ENCODE measurements around the gene CNTNAP2.

Gene CNTNAP2

GRCh38 chr7:147199868-147200267 lies 1083.3 kb downstream of the CNTNAP2 start:
- POLR2A ChIA-PET, result no interaction called here
- Histone ChIP-seq H3K27ac (ENCODE audit: extremely low read depth, low read depth, low read length) (no peak overlapping the region), H3K9me3 (ENCODE audit: control insufficient read depth, insufficient read depth, low read depth, low read length) (no peaks in the 10 kb centered on the region), H3K4me1 (ENCODE audit: control insufficient read depth, insufficient read depth, low read length) (no peaks in the 10 kb centered on the region), H3K4me3 (ENCODE audit: low read depth, low read length) (no peak overlapping the region), H3K36me3 (ENCODE audit: control insufficient read depth in 2 of 2, insufficient read depth in 1 of 2, low read length in 2 of 2) (no peaks in the 10 kb centered on the region)
- CTCF ChIA-PET, result no interaction called here
- TF ChIP-seq ZNF488 (tag by site-specific recombination; IDR thresholded peaks at IDR 0.05), result no peak

GRCh38 chr7:147207988-147208387 lies 1091.4 kb downstream of the CNTNAP2 start:
- Histone ChIP-seq H3K36me3 (ENCODE audit: control insufficient read depth in 2 of 2, insufficient read depth in 1 of 2, low read length in 2 of 2) (no peaks in the 10 kb centered on the region), H3K27ac (ENCODE audit: extremely low read depth, low read depth, low read length) (no peak overlapping the region), H3K9me3 (ENCODE audit: control insufficient read depth, insufficient read depth, low read depth, low read length) (no peaks in the 10 kb centered on the region), H3K4me1 (ENCODE audit: control insufficient read depth, insufficient read depth, low read length) (no peaks in the 10 kb centered on the region), H3K4me3 (ENCODE audit: low read depth, low read length) (no peak overlapping the region)
- POLR2A ChIA-PET, result no interaction called here
- no peak for TF ChIP-seq ZNF292 (tag by site-specific recombination; IDR thresholded peaks at IDR 0.05; ENCODE audit: borderline replicate concordance, low read depth)
- TF ChIP-seq ZNF837 (tag by site-specific recombination; IDR thresholded peaks at IDR 0.05), result no peak
- TF ChIP-seq ZFP69B (tag by site-specific recombination; IDR thresholded peaks at IDR 0.05), result no peak
- TF ChIP-seq CTCF (tag by site-specific recombination; IDR thresholded peaks at IDR 0.05), result no peak
- no peak for TF ChIP-seq ZNF133 (tag by site-specific recombination; IDR thresholded peaks at IDR 0.05)
- TF ChIP-seq ZFP37 (tag by site-specific recombination; IDR thresholded peaks at IDR 0.05), result no peak
- no peak for TF ChIP-seq ZNF558 (tag by site-specific recombination; IDR thresholded peaks at IDR 0.05)
- TF ChIP-seq ZNF23 (tag by site-specific recombination; IDR thresholded peaks at IDR 0.05; ENCODE audit: borderline replicate concordance), result no peak
- no peak for TF ChIP-seq ZNF707 (tag by site-specific recombination; IDR thresholded peaks at IDR 0.05)
- no peak for TF ChIP-seq ZNF302 (tag by site-specific recombination; IDR thresholded peaks at IDR 0.05; ENCODE audit: low read depth)
- no peak for TF ChIP-seq ZNF114 (tag by site-specific recombination; IDR thresholded peaks at IDR 0.05)
- CTCF ChIA-PET, result no interaction called here

- Histone ChIP-seq H3K36me3 (ENCODE audit: control insufficient read depth in 2 of 2, insufficient read depth in 1 of 2, low read length in 2 of 2) (no peaks in the 10 kb centered on the region), H3K9me3 (ENCODE audit: control insufficient read depth, insufficient read depth, low read depth, low read length) (no peaks in the 10 kb centered on the region), H3K4me1 (ENCODE audit: control insufficient read depth, insufficient read depth, low read length) (no peaks in the 10 kb centered on the region), H3K4me3 (ENCODE audit: low read depth, low read length) (no peak overlapping the region), H3K27ac (ENCODE audit: extremely low read depth, low read depth, low read length) (no peak overlapping the region)
- ChIA-PET CTCF (no interaction called here), POLR2A (no interaction called here)
- TF ChIP-seq ZNF274 (IDR thresholded peaks at IDR 0.05; ENCODE audit: low read length) (no peak), ZNF274 (tag by site-specific recombination; IDR thresholded peaks at IDR 0.05; ENCODE audit: borderline replicate concordance) (no peak), ZNF214 (tag by site-specific recombination; IDR thresholded peaks at IDR 0.05; ENCODE audit: borderline replicate concordance) (no peak), PRDM4 (tag by site-specific recombination; IDR thresholded peaks at IDR 0.05) (no peak), SP2 (tag by site-specific recombination; IDR thresholded peaks at IDR 0.05) (no peak), ZNF223 (tag by site-specific recombination; IDR thresholded peaks at IDR 0.05) (no peak), ZNF654 (tag by site-specific recombination; IDR thresholded peaks at IDR 0.05; ENCODE audit: low read depth) (no peak), ZNF544 (tag by site-specific recombination; IDR thresholded peaks at IDR 0.05) (no peak), REST (tag by site-specific recombination; IDR thresholded peaks at IDR 0.05) (no peak), ZBTB44 (tag by site-specific recombination; IDR thresholded peaks at IDR 0.05) (no peak), ZNF626 (tag by site-specific recombination; IDR thresholded peaks at IDR 0.05) (no peak), ZNF175 (tag by site-specific recombination; IDR thresholded peaks at IDR 0.05) (no peak)
These were observed 1114.7 kb downstream of the CNTNAP2 start for GRCh38 chr7:147231275-147231674.
